Ecto neural progenitor cell (in vitro differentiated cells): ENCODE results near the gene CD72.

Experiments used
- DNase-seq: peaks from one replicate; pipeline ENCODE4 v3.0.0-alpha.2; 2018; ENCODE audit warnings: low spot score

Gene CD72

GRCh38 chr9:35618325-35618727 is at the start of gene CD72:
TSS of gene CD72 (minus strand) at chr9:35618413. CDS start at chr9:35618303, 110 bp downstream.
- no peak for DNase-seq

GRCh38 chr9:35667939-35668338 is 49.7 kb upstream of the CD72 start:
- no peak for DNase-seq

- no peak for DNase-seq
Measured at GRCh38 chr9:35666549-35666948, 48.3 kb upstream of the CD72 start.

- no peak for DNase-seq
Measured at GRCh38 chr9:35666045-35666444, 47.8 kb upstream of the CD72 start.

GRCh38 chr9:35665471-35665818 is 47.2 kb upstream of the CD72 start:
- DNase-seq: no peak

GRCh38 chr9:35664531-35665470 is 46.6 kb upstream of the CD72 start, which contains the start of gene ARHGEF39:
TSS of gene ARHGEF39 (minus strand) at chr9:35665195. CDS start at chr9:35665169, 26 bp downstream.
- peak; percentile 92 for DNase-seq

GRCh38 chr9:35662437-35662836 is 44.2 kb upstream of the CD72 start:
- no peak for DNase-seq

- DNase-seq: no peak
Measured at GRCh38 chr9:35661756-35662350, 43.6 kb upstream of the CD72 start.

GRCh38 chr9:35660966-35661415 is 42.8 kb upstream of the CD72 start:
- DNase-seq: no peak

GRCh38 chr9:35659340-35659739 is 41.1 kb upstream of the CD72 start:
- DNase-seq: no peak

GRCh38 chr9:35658968-35659220 is 40.7 kb upstream of the CD72 start:
- no peak for DNase-seq

- DNase-seq: peak; percentile 93
Measured at GRCh38 chr9:35658137-35658967, 40.1 kb upstream of the CD72 start, which contains the start of gene CCDC107. TSS of gene CCDC107 (plus strand) at chr9:35658292. CDS start at chr9:35658380, 88 bp downstream.

- peak; percentile 96 for DNase-seq
Measured at GRCh38 chr9:35657546-35658136, 39.4 kb upstream of the CD72 start, which contains the start of gene RMRP. TSS of gene RMRP (minus strand) at chr9:35658019.

GRCh38 chr9:35656831-35657545 is 38.8 kb upstream of the CD72 start:
- no peak for DNase-seq

GRCh38 chr9:35656348-35656747 is 38.1 kb upstream of the CD72 start:
- DNase-seq: no peak

GRCh38 chr9:35653611-35654010 is 35.4 kb upstream of the CD72 start:
- DNase-seq: no peak

- DNase-seq: no peak
Measured at GRCh38 chr9:35652829-35653209, 34.6 kb upstream of the CD72 start.

GRCh38 chr9:35651956-35652828 is 34.0 kb upstream of the CD72 start:
- no peak for DNase-seq

- DNase-seq: no peak
Measured at GRCh38 chr9:35650341-35651158, 32.3 kb upstream of the CD72 start, which contains the start of gene SIT1. TSS of gene SIT1 (minus strand) at chr9:35650931. CDS start at chr9:35650853, 78 bp downstream.
